CD4-positive, alpha-beta T cell (primary cell): Measurements from ENCODE around the gene L1CAM. TPM values are rescaled to one million over a fixed set of nuclear protein-coding genes. Genes with fewer than 3 reads are reported as not detected.

Experiments used
- ATAC-seq: fragments of 200-7000 bp; cut with Tn5 transposase; one replicate; pipeline ENCODE4 v1.10.0; 2022; ENCODE audit warnings: mild to moderate bottlenecking; ENCODE audit not compliant: poor library complexity
- CTCF ChIA-PET: fragments of 350-600 bp; sonication (Branson Sonifier 250); formaldehyde crosslinking; loops from one replicate; lab custom pipeline; 2021; ENCODE audit warnings: antibody characterized with exemption, inconsistent platforms; lab: Charles Lee
- POLR2A ChIA-PET: fragments of 350-600 bp; sonication (Branson Sonifier 250); formaldehyde crosslinking; loops from one replicate; lab custom pipeline; 2021; ENCODE audit warnings: antibody characterized with exemption, inconsistent platforms; lab: Charles Lee
- DNase-seq, 14 experiments: peaks; one replicate each; pipeline ENCODE4 v3.0.0-alpha.2; 2013 to 2020; ENCODE audit warnings: mixed read lengths in 2 of 14
- H3K27ac ChIP-seq, 2 donors: one replicate each; pipeline versions ENCODE4 v1.5.1 to v1.7.0; 2013; ENCODE audit warnings: low read length in 2 of 2, low read depth in 1 of 2, mild to moderate bottlenecking in 1 of 2
- H3K27me3 ChIP-seq, 2 experiments: 1 replicate in 1 of 2; 2 replicates in 1 of 2; pipeline versions ENCODE4 v1.6.1 to v1.7.0; 2013; ENCODE audit warnings: low read length in 2 of 2, control low read depth in 1 of 2, mild to moderate bottlenecking in 1 of 2, moderate library complexity in 1 of 2; ENCODE audit not compliant: insufficient read depth in 2 of 2, control insufficient read depth in 1 of 2
- H3K36me3 ChIP-seq: one replicate; pipeline ENCODE4 v1.6.1; 2013; ENCODE audit warnings: low read length, control low read depth; ENCODE audit not compliant: insufficient read depth
- H3K4me1 ChIP-seq: one replicate; pipeline ENCODE4 v1.6.1; 2013; ENCODE audit warnings: low read length, control low read depth; ENCODE audit not compliant: insufficient read depth
- H3K4me3 ChIP-seq: one replicate; pipeline ENCODE4 v1.5.1; 2013; ENCODE audit warnings: mild to moderate bottlenecking, low read length, moderate library complexity
- H3K9me3 ChIP-seq, 2 experiments: 1 replicate in 1 of 2; 2 replicates in 1 of 2; pipeline versions ENCODE4 v1.6.1 to v1.7.0; 2013; ENCODE audit warnings: low read length in 2 of 2, mild to moderate bottlenecking in 2 of 2, control low read depth in 1 of 2, moderate library complexity in 1 of 2; ENCODE audit not compliant: control insufficient read depth in 1 of 2, insufficient read depth in 1 of 2
- H3K27ac Mint-ChIP-seq: one replicate; pipeline ENCODE4 v1.8.0; 2020; ENCODE audit warnings: mixed read lengths
- H3K27me3 Mint-ChIP-seq: one replicate; pipeline ENCODE4 v1.8.0; 2021; ENCODE audit warnings: mixed read lengths
- H3K36me3 Mint-ChIP-seq: one replicate; pipeline ENCODE4 v1.8.0; 2021; ENCODE audit warnings: low read depth, mixed read lengths
- H3K4me1 Mint-ChIP-seq: one replicate; pipeline ENCODE4 v1.8.0; 2021; ENCODE audit warnings: low read depth, mixed read lengths
- H3K4me3 Mint-ChIP-seq: one replicate; pipeline ENCODE4 v1.8.0; 2020; ENCODE audit warnings: mild to moderate bottlenecking, mixed read lengths
- H3K9me3 Mint-ChIP-seq: one replicate; pipeline ENCODE4 v1.8.0; 2020; ENCODE audit warnings: mixed read lengths
- CTCF ChIP-seq: fragments of 200-600 bp; IDR thresholded peaks from one replicate; pipeline ENCODE4 v1.8.0; 2022; ENCODE audit warnings: antibody characterized with exemption, mild to moderate bottlenecking
- intact Hi-C, 2 experiments: fragments of 100-400 bp; cut with DNase I in 1 of 2; cut with micrococcal nuclease in 1 of 2; formaldehyde crosslinking; loops; one replicate each; pipeline versions ENCODE4 v1.15.1 to v1.9.0; 2023 to 2025; cut with DNase I, micrococcal nuclease
- total RNA-seq, 174 experiments: library from RNA in 2 of 174; stranded (reverse) in 2 of 174; gene quantifications; one replicate each; pipeline ENCODE4 v1.2.3 and lab custom pipeline; 2021 to 2026

The L1CAM gene
- total RNA-seq, 2 experiments from 2014 or later, result 0.89 to 1.2 TPM

DNA sequence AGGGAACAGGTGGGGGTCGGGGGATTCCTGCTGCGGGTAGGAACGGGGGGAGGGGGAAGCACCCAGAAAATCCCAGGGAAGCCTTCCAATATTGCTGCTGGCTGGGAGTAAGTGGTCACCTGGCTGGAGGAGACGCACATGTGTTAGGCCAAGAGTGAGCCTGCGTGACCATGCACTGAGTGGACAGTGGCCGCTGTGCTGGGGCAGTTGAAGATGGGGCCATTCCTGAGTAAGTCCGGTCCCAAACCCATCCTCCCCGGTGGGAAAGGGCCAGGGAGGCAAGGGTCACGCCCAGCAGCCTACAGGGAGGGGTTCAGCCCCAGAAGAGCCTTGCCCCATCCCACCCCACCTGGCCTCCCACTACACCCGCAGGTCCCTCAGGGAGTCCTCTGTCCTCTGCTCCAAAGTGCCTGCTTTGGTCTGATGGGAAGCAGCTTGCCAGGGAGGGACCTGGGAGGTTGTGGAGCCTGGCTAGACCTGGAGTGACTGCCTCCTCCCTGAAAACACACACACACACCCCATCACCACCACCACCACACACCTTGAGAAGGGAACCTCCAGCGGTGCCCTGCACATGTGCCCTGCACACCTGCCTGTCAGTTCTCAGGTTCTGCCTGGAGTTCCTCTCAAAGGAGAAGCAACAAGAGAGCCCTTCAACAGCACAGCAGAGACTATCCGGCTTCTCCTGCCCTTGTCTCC is 6.1 kb downstream of the L1CAM start:
- Mint-ChIP-seq H3K27me3 (peaks cover 29% of the 10 kb centered on the region), H3K4me3 (no peak overlapping the region), H3K9me3 (no peaks in the 10 kb centered on the region), H3K27ac (no peak overlapping the region), H3K4me1 (peaks cover 15% of the 10 kb centered on the region), H3K36me3 (no peaks in the 10 kb centered on the region)
- intact Hi-C loops, result loop anchor here in 1 of 2 experiments (10.0 kb wide), 1 partner anchor 115 kb away; the partner anchor contains the start of gene PLXNB3
- H3K27me3 ChIP-seq, result peaks cover 17 to 49% of the 10 kb centered on the region in 2 experiments
- DNase-seq (peak in 1 of 14 experiments; percentile 1), ATAC-seq (no peak)
- H3K9me3 ChIP-seq, result peaks cover 0 to 4% of the 10 kb centered on the region in 2 experiments
- H3K4me3 ChIP-seq, result no peak overlapping the region
- CTCF ChIA-PET, result no interaction called here
- no peak overlapping the region for H3K27ac ChIP-seq
- no peak for TF ChIP-seq CTCF
- H3K36me3 ChIP-seq, result no peaks in the 10 kb centered on the region
- H3K4me1 ChIP-seq, result peaks cover 17% of the 10 kb centered on the region
- POLR2A ChIA-PET, result no interaction called here

DNA sequence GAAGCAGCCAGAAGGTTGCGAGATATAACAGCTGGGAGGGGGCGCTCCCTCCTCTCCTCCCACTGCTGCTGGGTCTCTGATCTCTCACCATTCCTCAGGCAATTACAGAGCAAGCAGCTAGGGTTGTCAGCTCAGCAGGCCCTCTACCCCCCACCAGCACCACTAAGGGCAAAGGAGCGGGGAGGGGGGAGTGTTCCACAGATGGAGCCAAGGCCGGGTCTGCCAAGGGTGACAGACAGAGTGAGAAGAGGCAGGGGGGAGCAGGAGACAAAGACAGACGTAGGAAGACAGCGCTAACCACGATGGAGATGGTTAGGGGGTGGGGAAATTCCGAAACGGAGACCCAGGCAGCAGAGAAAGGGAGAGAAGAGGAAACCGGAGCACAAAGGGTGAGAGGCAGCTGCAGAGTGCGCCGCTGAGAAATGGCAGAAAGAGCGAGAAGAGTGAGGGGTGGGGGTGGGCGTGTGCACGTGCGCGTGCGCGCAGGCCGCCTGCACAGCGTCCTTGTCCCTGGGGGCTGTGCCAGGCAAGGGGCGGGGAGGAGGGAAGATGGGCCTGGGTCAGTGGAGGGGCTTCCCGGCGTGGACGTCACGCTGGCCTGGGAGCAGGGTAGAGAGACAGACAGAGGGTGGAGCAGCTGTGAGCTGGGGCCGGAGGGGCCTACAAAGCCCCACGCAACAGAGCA is 6.9 kb downstream of the L1CAM start:
- Histone ChIP-seq H3K4me1 (peaks cover 15% of the 10 kb centered on the region), H3K4me3 (no peak overlapping the region), H3K9me3 (no peaks in the 10 kb centered on the region), H3K27ac (no peak overlapping the region), H3K36me3 (no peaks in the 10 kb centered on the region), H3K27me3 (peaks cover 11 to 41% of the 10 kb centered on the region in 2 experiments)
- H3K27me3 Mint-ChIP-seq, result peaks cover 25% of the 10 kb centered on the region
- peaks cover 15% of the 10 kb centered on the region for H3K4me1 Mint-ChIP-seq
- POLR2A ChIA-PET, result no interaction called here
- intact Hi-C loops, result no loop called here
- peak in 3 of 14 experiments; percentile 8 to 57 (median 45) for DNase-seq
- peak; percentile 55 for ATAC-seq
- H3K4me3 Mint-ChIP-seq, result no peak overlapping the region
- H3K9me3 Mint-ChIP-seq, result no peaks in the 10 kb centered on the region
- TF ChIP-seq CTCF, result no peak
- H3K27ac Mint-ChIP-seq, result no peak overlapping the region
- no peaks in the 10 kb centered on the region for H3K36me3 Mint-ChIP-seq
- CTCF ChIA-PET, result interaction anchor here (0.6 kb wide), 1 partner anchor 62 kb away, joined by 3 read pairs; no protein-coding TSS in a partner anchor

GRCh38 chrX:153878345-153878744 is 7.6 kb downstream of the L1CAM start:
- Histone ChIP-seq H3K9me3 (no peaks in the 10 kb centered on the region), H3K27ac (no peak overlapping the region), H3K36me3 (no peaks in the 10 kb centered on the region), H3K27me3 (peaks cover 7 to 33% of the 10 kb centered on the region in 2 experiments), H3K4me3 (no peak overlapping the region), H3K4me1 (peaks cover 15% of the 10 kb centered on the region)
- no peak for TF ChIP-seq CTCF
- CTCF ChIA-PET, result no interaction called here
- no peak overlapping the region for H3K4me3 Mint-ChIP-seq
- no peak for ATAC-seq
- H3K36me3 Mint-ChIP-seq, result no peaks in the 10 kb centered on the region
- H3K9me3 Mint-ChIP-seq, result no peaks in the 10 kb centered on the region
- peaks cover 24% of the 10 kb centered on the region for H3K27me3 Mint-ChIP-seq
- DNase-seq, result no peak
- intact Hi-C loops, result no loop called here
- H3K27ac Mint-ChIP-seq, result no peak overlapping the region
- peaks cover 15% of the 10 kb centered on the region for H3K4me1 Mint-ChIP-seq
- POLR2A ChIA-PET, result no interaction called here
